GM12801 (cell line): ENCODE results near the gene SCMH1.

ENCODE experiments used
- CTCF ChIP-seq: IDR thresholded peaks from one replicate; pipeline ENCODE4 v1.5.1; 2011; ENCODE audit warnings: control low read depth; ENCODE audit not compliant: insufficient read length; ENCODE audit errors: extremely low read depth

Gene SCMH1

GRCh38 chr1:41238311-41238988, 3.7 kb downstream of the SCMH1 start:
- no peak for TF ChIP-seq CTCF

GRCh38 chr1:41236781-41237180, 5.3 kb downstream of the SCMH1 start:
- no peak for TF ChIP-seq CTCF

GRCh38 chr1:41235893-41236292, 6.2 kb downstream of the SCMH1 start:
- no peak for TF ChIP-seq CTCF

GRCh38 chr1:41233708-41234107, 8.4 kb downstream of the SCMH1 start:
- no peak for TF ChIP-seq CTCF

GRCh38 chr1:41232305-41232704, 9.8 kb downstream of the SCMH1 start:
- no peak for TF ChIP-seq CTCF

GRCh38 chr1:41230656-41231055, 11.4 kb downstream of the SCMH1 start:
- no peak for TF ChIP-seq CTCF

GRCh38 chr1:41226815-41227434, 15.2 kb downstream of the SCMH1 start:
- no peak for TF ChIP-seq CTCF
